HG02870 (cell line): ENCODE measurements around the gene BAD.

Source experiments
- ATAC-seq: cut with Tn5 transposase; IDR thresholded peaks from one replicate; pipeline ENCODE4 v1.9.1; 2021; ENCODE audit warnings: mild to moderate bottlenecking, moderate library complexity; ENCODE audit not compliant: unreplicated experiment

Gene BAD

GRCh38 chr11:64261556-64262080, 22.8 kb downstream of the BAD start:
- ATAC-seq: no peak

GRCh38 chr11:64260147-64260708, 24.2 kb downstream of the BAD start:
- no peak for ATAC-seq

DNA sequence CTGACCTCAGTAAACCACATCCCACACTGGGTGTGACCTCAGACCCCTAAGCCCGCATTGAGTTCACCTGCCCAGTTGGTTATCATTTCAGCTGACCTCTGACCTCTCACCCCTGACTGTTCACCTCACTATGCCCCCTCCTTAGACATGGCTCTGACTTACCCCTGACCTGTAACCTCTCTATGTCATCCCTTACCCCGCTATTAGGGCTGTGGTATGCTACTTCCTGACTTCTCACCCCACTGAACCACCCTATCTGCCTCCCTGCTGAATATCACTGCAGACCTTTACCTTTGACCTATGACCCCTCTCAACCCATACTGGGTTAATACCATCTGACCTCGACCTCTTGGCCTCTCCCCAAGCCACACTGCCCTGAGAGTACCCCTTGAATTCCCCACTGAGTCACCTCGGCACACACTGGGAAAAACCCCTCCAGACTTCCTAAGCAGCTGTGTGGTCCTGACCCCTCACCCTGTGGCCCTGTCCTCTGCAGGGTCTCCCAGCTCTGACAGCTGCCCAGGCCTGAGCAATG, 24.9 kb downstream of the BAD start:
- no peak for ATAC-seq

DNA sequence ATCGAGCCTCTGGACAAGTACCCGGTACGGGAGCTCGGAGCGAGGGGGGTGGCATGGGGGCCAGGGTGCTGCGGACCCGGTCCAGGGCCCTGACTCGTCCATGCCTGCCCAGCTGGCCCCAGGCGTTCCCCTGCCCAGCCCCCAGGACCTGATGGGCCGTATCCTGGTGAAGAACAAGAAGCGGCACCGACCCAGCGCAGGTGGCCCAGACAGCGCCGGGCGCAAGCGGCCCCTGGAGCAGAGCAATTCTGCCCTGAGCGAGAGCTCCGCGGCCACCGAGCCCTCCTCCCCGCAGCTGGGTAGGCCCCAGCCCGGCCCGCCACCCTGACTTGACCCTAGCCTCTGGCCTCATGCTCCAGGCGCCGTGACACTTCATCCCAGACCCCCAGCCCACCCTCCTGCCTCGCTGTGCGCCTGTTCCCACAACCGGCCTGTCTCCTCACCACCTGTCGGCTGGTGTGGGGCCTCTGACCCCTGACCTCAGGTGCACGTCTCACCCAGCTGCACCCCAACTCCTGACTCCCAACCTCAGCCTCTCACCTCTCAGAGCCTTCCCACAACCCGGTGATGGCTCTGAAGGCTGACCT, 25.4 kb downstream of the BAD start:
- ATAC-seq: no peak

GRCh38 chr11:64258356-64258755, 26.1 kb downstream of the BAD start:
- ATAC-seq: no peak

DNA sequence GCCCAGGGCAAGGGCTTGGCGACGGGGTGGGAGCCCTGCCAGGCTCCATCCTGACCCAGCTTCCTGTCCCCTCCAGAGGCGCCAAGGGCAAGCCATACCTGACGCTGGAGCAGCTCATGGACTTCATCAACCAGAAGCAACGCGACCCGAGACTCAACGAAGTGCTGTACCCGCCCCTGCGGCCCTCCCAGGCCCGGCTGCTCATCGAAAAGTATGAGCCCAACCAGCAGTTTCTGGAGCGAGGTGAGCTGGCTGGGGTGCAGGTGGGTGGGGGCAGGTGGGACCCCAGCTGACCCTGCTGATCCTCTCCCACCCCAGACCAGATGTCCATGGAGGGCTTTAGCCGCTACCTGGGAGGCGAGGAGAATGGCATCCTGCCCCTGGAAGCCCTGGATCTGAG, 28.2 kb downstream of the BAD start:
- no peak for ATAC-seq

DNA sequence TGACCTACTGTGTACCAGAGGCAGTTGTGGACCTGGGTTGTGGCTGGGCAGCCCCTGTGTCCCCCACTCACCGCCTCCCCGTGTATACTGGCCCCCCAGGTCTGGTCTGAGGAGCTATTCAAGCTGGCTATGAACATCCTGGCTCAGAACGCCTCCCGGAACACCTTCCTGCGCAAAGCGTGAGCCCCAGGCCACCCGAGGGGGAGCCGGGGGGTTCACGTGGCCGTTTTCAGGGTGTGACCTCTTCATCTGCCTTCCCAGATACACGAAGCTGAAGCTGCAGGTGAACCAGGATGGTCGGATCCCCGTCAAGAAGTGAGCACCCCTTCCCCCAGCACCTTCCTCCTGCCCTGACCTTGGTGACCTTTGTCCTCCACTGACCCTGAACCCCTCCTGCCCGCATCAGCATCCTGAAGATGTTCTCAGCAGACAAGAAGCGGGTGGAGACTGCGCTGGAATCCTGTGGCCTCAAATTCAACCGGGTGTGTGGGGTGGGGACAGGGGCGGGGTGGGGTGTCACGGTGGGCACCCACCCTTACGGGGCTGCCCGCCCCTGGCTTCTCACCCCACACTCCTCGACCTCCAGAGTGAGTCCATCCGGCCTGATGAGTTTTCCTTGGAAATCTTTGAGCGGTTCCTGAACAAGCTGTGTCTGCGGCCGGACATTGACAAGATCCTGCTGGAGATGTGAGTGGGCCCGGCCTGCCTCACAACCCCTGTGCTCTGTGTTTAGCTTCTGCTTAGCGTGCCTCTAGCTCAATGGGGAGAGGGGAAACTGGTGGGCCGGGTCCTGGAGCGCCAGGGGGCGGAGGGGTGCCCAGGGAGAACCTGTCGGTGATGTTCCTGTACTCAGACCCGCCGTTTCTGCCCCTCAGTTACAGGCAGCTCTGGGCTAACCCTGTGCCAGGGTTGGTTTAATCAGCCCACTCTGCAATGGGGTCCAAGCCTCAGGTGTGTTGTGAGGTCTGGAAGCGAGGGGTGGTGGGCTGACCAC, 29.0 kb downstream of the BAD start:
- ATAC-seq: no peak

DNA sequence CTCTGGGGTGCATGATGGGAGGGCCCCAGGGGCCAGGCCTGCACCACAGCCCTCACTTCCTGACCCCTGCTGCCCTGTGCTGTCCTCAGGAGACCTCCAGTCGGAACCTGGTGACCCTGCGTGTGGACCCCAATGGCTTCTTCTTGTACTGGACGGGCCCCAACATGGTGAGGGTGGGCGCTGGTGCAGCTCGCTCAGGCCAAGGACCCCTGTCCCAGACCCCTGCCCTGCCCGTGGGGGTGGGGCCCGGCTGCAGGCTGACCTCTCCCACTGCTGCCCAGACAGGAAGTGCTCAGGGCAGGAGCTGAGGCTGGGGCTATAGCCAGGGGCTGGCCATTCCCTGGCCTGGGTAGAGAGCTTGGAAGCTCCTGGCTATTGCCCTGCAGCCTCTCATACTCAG, 30.1 kb downstream of the BAD start:
- ATAC-seq: no peak

- no peak for ATAC-seq
Measured at GRCh38 chr11:64253481-64253880, 31.0 kb downstream of the BAD start.

DNA sequence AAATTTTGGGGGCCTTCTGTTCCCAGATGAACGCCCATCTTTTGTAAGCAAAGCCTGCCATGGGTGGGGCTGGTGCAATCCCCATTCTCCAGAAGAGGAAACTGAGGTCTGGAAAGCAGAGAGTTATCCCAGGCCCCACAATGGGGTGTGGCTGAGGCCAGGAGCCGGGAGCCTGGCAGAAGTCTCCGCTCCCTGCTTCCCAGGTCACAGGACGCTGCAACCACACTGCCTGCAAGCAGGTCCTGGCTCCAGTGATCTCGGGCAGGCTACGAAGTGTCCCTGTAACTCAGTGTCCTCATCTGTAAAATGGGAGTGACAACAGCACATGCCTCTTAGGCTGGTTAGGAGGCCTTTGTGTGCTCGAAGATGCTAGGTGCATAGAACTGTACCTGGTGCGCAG, 31.4 kb downstream of the BAD start:
- ATAC-seq: no peak

GRCh38 chr11:64252003-64252872, 32.2 kb downstream of the BAD start:
- ATAC-seq: no peak

- ATAC-seq: peak; percentile 8
Measured at GRCh38 chr11:64251753-64252002, 32.8 kb downstream of the BAD start.

- peak; percentile 31 for ATAC-seq
Measured at GRCh38 chr11:64251016-64251752, 33.3 kb downstream of the BAD start, which contains the start of gene PLCB3. Gene PLCB3 (plus strand): TSS chr11:64251530. CDS start chr11:64251650, 120 bp downstream.

- ATAC-seq: no peak
Measured at GRCh38 chr11:64250415-64251015, 34.0 kb downstream of the BAD start.

GRCh38 chr11:64249563-64250414, 34.7 kb downstream of the BAD start:
- ATAC-seq: no peak

DNA sequence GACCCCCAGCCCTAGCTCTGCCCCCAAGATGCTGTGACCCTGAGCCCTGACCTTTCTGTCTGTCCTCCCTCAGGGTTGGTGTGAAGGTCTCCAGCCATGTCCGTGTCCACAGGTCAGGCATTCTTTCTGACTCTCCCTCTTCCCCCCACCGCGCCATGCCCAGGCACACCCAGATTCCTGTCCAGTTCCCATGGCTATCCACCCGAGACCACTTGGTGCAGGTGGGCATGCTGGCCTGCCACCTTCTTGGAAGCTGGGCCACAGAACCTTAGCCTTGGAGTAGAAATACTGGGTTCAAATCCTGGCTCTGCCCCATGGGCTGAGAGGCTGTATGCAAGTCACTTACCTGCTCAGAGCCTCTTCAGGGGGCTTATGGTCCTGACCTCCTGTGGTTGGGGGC, 35.4 kb downstream of the BAD start:
- ATAC-seq: no peak

- no peak for ATAC-seq
Measured at GRCh38 chr11:64248578-64248977, 35.9 kb downstream of the BAD start.

- ATAC-seq: no peak
Measured at GRCh38 chr11:64247729-64248531, 36.5 kb downstream of the BAD start.
